Testis (tissue), 2 donors: ENCODE data around the gene PRUNE2.

Experiments used
- CTCF ChIP-seq, 3 experiments: fragments of 450-650 bp in 2 of 3; fragments of 200-600 bp in 1 of 3; sonication (generic) in 1 of 3; IDR thresholded peaks; one replicate each; pipeline ENCODE4 v1.5.1; 2016 to 2019; ENCODE audit warnings: antibody characterized with exemption in 3 of 3, mild to moderate bottlenecking in 2 of 3, moderate library complexity in 1 of 3
- POLR2A ChIP-seq: fragments of 450-650 bp; IDR thresholded peaks from one replicate; pipeline ENCODE4 v1.6.1; 2017; ENCODE audit warnings: antibody characterized with exemption, mild to moderate bottlenecking, moderate library complexity

DNA sequence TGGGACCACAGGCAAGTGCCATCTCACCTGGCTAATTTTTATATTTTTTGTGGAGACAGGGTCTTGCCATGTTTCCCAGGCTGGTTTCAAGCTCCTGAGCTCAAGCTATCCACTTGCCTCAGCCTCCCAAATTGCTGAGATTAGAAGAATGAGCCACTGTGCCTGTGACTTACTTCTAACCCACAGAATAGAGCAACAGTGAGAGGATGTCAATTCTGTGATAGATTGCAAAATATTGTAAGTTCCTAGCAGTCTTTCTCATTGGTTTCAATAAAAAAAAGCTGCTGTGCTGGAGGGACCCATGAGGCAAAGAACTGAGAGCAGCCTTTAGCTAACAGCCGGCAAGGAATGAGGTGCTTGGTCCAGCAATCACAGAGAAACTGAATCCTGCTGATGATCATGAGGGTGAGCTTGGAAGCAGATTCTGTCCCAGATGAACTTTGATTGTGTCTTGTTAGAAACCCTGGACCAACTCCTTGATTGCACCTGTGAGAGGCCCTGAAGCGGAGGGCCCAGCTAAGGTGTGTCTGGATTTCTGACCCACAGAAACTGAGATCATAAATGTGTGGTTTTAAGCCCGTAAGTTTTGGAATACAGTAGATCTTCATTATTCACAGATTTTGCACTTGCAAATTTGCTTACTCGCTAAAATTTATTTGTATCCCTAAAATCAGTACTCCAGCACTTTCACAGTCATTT lies 297.2 kb downstream of the PRUNE2 start:
- TF ChIP-seq CTCF (IDR thresholded peaks at IDR 0.05) (no peak), POLR2A (no peak)
